ENCODE measurements around the gene GNE.

- TF ChIP-seq, protein P1, sequence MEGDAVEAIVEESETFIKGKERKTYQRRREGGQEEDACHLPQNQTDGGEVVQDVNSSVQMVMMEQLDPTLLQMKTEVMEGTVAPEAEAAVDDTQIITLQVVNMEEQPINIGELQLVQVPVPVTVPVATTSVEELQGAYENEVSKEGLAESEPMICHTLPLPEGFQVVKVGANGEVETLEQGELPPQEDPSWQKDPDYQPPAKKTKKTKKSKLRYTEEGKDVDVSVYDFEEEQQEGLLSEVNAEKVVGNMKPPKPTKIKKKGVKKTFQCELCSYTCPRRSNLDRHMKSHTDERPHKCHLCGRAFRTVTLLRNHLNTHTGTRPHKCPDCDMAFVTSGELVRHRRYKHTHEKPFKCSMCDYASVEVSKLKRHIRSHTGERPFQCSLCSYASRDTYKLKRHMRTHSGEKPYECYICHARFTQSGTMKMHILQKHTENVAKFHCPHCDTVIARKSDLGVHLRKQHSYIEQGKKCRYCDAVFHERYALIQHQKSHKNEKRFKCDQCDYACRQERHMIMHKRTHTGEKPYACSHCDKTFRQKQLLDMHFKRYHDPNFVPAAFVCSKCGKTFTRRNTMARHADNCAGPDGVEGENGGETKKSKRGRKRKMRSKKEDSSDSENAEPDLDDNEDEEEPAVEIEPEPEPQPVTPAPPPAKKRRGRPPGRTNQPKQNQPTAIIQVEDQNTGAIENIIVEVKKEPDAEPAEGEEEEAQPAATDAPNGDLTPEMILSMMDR (IDR thresholded peaks at IDR 0.05) = no peak
- no peak for TF ChIP-seq POLR2A (IDR thresholded peaks at IDR 0.05)
These were observed 16.8 kb upstream of the GNE start for GRCh38 chr9:36275060-36275459.
